Lower leg skin (tissue), 4 donors: Measurements from ENCODE around the gene CBLN3. TPM values are rescaled to one million over a fixed set of nuclear protein-coding genes. Genes with fewer than 3 reads are reported as not detected.
A peak's percentile ranks its signal among the peaks of the same experiment; 100 is the strongest.

Experiments
- DNase-seq, 2 donors: peaks; one replicate each; pipeline ENCODE4 v3.0.0-alpha.2; 2019; ENCODE audit warnings: low spot score in 2 of 2
- H3K4me3 ChIP-seq: fragments of 200-600 bp; sonication (generic); 2 replicates; pipeline ENCODE4 v1.5.1; 2017; ENCODE audit warnings: mild to moderate bottlenecking, low read depth; ENCODE audit not compliant: poor library complexity, severe bottlenecking
- CTCF ChIP-seq, 3 donors: fragments of 450-650 bp; IDR thresholded peaks; one replicate each; pipeline ENCODE4 v1.5.1; 2016; ENCODE audit warnings: antibody characterized with exemption in 3 of 3, mild to moderate bottlenecking in 3 of 3, moderate library complexity in 2 of 3
- POLR2A ChIP-seq, 2 donors: fragments of 450-650 bp; IDR thresholded peaks; one replicate each; pipeline ENCODE4 v1.6.1; 2016 to 2017; ENCODE audit warnings: antibody characterized with exemption in 2 of 2, mild to moderate bottlenecking in 1 of 2, moderate library complexity in 1 of 2
- WGBS, 2 donors: methylation state at CpG; one replicate each; pipeline ENCODE4 v1.1.5; 2018; 5-methylcytosine and 5-hydroxymethylcytosine counted together
- intact Hi-C: fragments of 100-400 bp; cut with DNase I; formaldehyde crosslinking; loops from one replicate; pipeline ENCODE4 v1.15.0; 2023; ENCODE audit warnings: low total_unique reads
- total RNA-seq, 4 donors: library from RNA; depleted of rRNA; stranded (reverse); fragments of >200 nt; gene quantifications; one replicate each; pipeline ENCODE4 v1.1.0, GENCODE V29; 2016

The CBLN3 gene
- total RNA-seq, 4 donors from 2014 or later = 0.76 to 1.4 (median 1.1) TPM

- TF ChIP-seq CTCF (IDR thresholded peaks at IDR 0.05) (no peak), POLR2A (IDR thresholded peaks at IDR 0.05) (no peak)
- no peak overlapping the region for H3K4me3 ChIP-seq
- intact Hi-C loops = no loop called here
- peak in 1 of 2 donors; percentile 15 for DNase-seq
- WGBS, 2 donors = 70 to 73% methylated on average over 18 to 20 of the region's 24 CpGs
These were observed 3.0 kb upstream of the CBLN3 start for GRCh38 chr14:24432259-24433131.

- intact Hi-C loops = loop anchor here (2.0 kb wide), 1 partner anchor 99 kb away; no protein-coding TSS in a partner anchor
- WGBS, 2 donors = 18 to 21% methylated on average over 14 of the region's 15 CpGs
- no peak for TF ChIP-seq POLR2A (IDR thresholded peaks at IDR 0.05)
- TF ChIP-seq CTCF (IDR thresholded peaks at IDR 0.05) = peak in 1 of 3 donors; percentile 96
These were observed 2.2 kb upstream of the CBLN3 start for GRCh38 chr14:24431569-24432258.

GRCh38 chr14:24430682-24431568 is 1.5 kb upstream of the CBLN3 start:
- peak in 1 of 2 donors; percentile 53 for DNase-seq
- H3K4me3 ChIP-seq = peak overlapping the region; percentile 66
- TF ChIP-seq POLR2A (IDR thresholded peaks at IDR 0.05) (no peak), CTCF (IDR thresholded peaks at IDR 0.05) (no peak)
- 4 to 13% methylated on average over 18 to 19 of the region's 19 CpGs for WGBS, 2 donors
- intact Hi-C loops = loop anchor here (2.0 kb wide), 1 partner anchor 98 kb away; no protein-coding TSS in a partner anchor

More at GRCh38 chr14:24431569-24432258, 2.2 kb upstream of the CBLN3 start:
- peak; percentile 83 to 96 for DNase-seq
- no peak overlapping the region for H3K4me3 ChIP-seq

GRCh38 chr14:24430143-24430681 is 744 bp upstream of the CBLN3 start:
- TF ChIP-seq POLR2A (IDR thresholded peaks at IDR 0.05) (no peak), CTCF (IDR thresholded peaks at IDR 0.05) (no peak)
- intact Hi-C loops = loop anchor here (2.0 kb wide), 1 partner anchor 97 kb away; no protein-coding TSS in a partner anchor
- 0 to 2% methylated on average over 8 to 10 of the region's 28 CpGs for WGBS, 2 donors
- peak overlapping the region; percentile 66 for H3K4me3 ChIP-seq
- DNase-seq = peak; percentile 69 to 95
